H1 (cell line): ENCODE measurements around the gene HNRNPK. TPM values are rescaled to one million over a fixed set of nuclear protein-coding genes. Genes with fewer than 3 reads are reported as not detected.

ENCODE experiments used
- CTCF ChIA-PET: fragments of 300-600 bp; sonication (Branson Sonifier 250); formaldehyde crosslinking; loops from one replicate; lab custom pipeline; 2021; ENCODE audit not compliant: partially characterized antibody; lab: Charles Lee
- POLR2A ChIA-PET: fragments of 300-600 bp; sonication (Branson Sonifier 250); formaldehyde crosslinking; loops from one replicate; lab custom pipeline; 2021; ENCODE audit warnings: inconsistent platforms; ENCODE audit not compliant: partially characterized antibody; lab: Charles Lee
- DNase-seq, 2 experiments: peaks; one replicate each; pipeline versions ENCODE4 v3.0.0 to v3.0.0-alpha.2; 2010 to 2022; ENCODE audit warnings: low spot score in 2 of 2, low read depth in 1 of 2, mixed read lengths in 1 of 2
- FAIRE-seq: peaks from 2 replicates; lab custom pipeline; 2011; peaks lifted over from hg19 to GRCh38; lab: Jason Lieb, UNC
- H2AFZ ChIP-seq: 2 replicates; pipeline ENCODE4 v1.8.1; 2012; ENCODE audit warnings: low read length, inconsistent platforms
- H2AK5ac ChIP-seq: 2 replicates; pipeline ENCODE4 v1.6.1; 2013; ENCODE audit warnings: low read depth, low read length
- H2BK120ac ChIP-seq: replicated peaks from 2 replicates; pipeline ENCODE3; 2013; ENCODE audit warnings: low read depth, low read length, inconsistent platforms
- H2BK12ac ChIP-seq: 2 replicates; pipeline ENCODE4 v1.6.1; 2013; ENCODE audit warnings: low read depth, low read length
- H2BK15ac ChIP-seq: 2 replicates; pipeline ENCODE4 v1.6.1; 2013; ENCODE audit warnings: low read length
- H2BK20ac ChIP-seq: 2 replicates; pipeline ENCODE4 v1.6.1; 2013; ENCODE audit warnings: low read length
- H2BK5ac ChIP-seq: 2 replicates; pipeline ENCODE4 v1.6.1; 2013; ENCODE audit warnings: low read depth, low read length
- H3K14ac ChIP-seq: 2 replicates; pipeline ENCODE4 v1.6.1; 2013; ENCODE audit warnings: inconsistent platforms; ENCODE audit not compliant: insufficient read length
- H3K18ac ChIP-seq: 2 replicates; pipeline ENCODE4 v1.6.1; 2013; ENCODE audit warnings: low read length; ENCODE audit errors: extremely low read depth
- H3K23ac ChIP-seq: 2 replicates; pipeline ENCODE4 v1.6.1; 2013; ENCODE audit warnings: inconsistent platforms; ENCODE audit not compliant: insufficient read length
- H3K23me2 ChIP-seq: 2 replicates; pipeline ENCODE4 v1.6.1; 2013; ENCODE audit warnings: low read depth, low read length
- H3K27ac ChIP-seq: 2 replicates; pipeline ENCODE4 v1.6.1; 2011; ENCODE audit warnings: low read depth, low read length, inconsistent platforms
- H3K27me3 ChIP-seq, 4 experiments: replicated peaks in 1 of 4; 1 replicate in 1 of 4; 2 replicates in 3 of 4; pipeline versions ENCODE4 v1.6.1 to v1.8.1; 2011 to 2013; ENCODE audit warnings: low read length in 3 of 4, mild to moderate bottlenecking in 3 of 4, inconsistent platforms in 2 of 4, mixed read lengths in 2 of 4, moderate library complexity in 1 of 4; ENCODE audit not compliant: control insufficient read depth in 3 of 4, insufficient read depth in 3 of 4; ENCODE audit errors: extremely low read depth in 1 of 4
- H3K36me3 ChIP-seq, 4 experiments: 2 replicates each; pipeline versions ENCODE4 v1.6.1 to v1.8.1; 2011 to 2013; ENCODE audit warnings: mild to moderate bottlenecking in 4 of 4, low read length in 3 of 4, moderate library complexity in 2 of 4, control low read depth in 1 of 4, inconsistent platforms in 1 of 4; ENCODE audit not compliant: insufficient read depth in 4 of 4, control insufficient read depth in 2 of 4
- H3K4ac ChIP-seq: replicated peaks from 2 replicates; pipeline ENCODE3; 2013; ENCODE audit warnings: low read length, low read depth, mixed read lengths, inconsistent platforms; ENCODE audit not compliant: insufficient read length
- H3K4me1 ChIP-seq, 4 experiments: replicated peaks in 1 of 4; 1 replicate in 1 of 4; 2 replicates in 3 of 4; pipeline versions ENCODE4 v1.6.1 to v1.8.1; 2011 to 2013; ENCODE audit warnings: low read length in 3 of 4, inconsistent platforms in 2 of 4, mixed read lengths in 1 of 4; ENCODE audit not compliant: insufficient read depth in 4 of 4, control insufficient read depth in 3 of 4
- H3K4me2 ChIP-seq, 2 experiments: 2 replicates each; pipeline versions ENCODE4 v1.6.1 to v1.8.1; 2011 to 2013; ENCODE audit warnings: low read depth in 2 of 2, low read length in 2 of 2, control low read depth in 1 of 2, inconsistent platforms in 1 of 2, mild to moderate bottlenecking in 1 of 2; ENCODE audit not compliant: insufficient read depth in 1 of 2
- H3K4me3 ChIP-seq, 4 experiments: fragments of 200-600, 300-600 bp in 1 of 4; sonication (generic), shearing (Covaris generic), sonication (Bioruptor Twin) in 1 of 4; 2 replicates each; pipeline versions ENCODE4 v1.5.1 to v1.8.1; 2011 to 2016; ENCODE audit warnings: low read length in 4 of 4, low read depth in 3 of 4, control low read depth in 2 of 4, inconsistent platforms in 2 of 4, mild to moderate bottlenecking in 2 of 4, mixed read lengths in 1 of 4, moderate library complexity in 1 of 4; ENCODE audit not compliant: insufficient read depth in 2 of 4; ENCODE audit errors: extremely low read depth in 1 of 4
- H3K56ac ChIP-seq: replicated peaks from 2 replicates; pipeline ENCODE3; 2013; ENCODE audit warnings: low read depth, mild to moderate bottlenecking, mixed read lengths, low read length, inconsistent platforms; ENCODE audit not compliant: insufficient read length
- H3K79me1 ChIP-seq: 2 replicates; pipeline ENCODE4 v1.6.1; 2013; ENCODE audit warnings: low read depth, low read length, control low read depth
- H3K79me2 ChIP-seq, 2 experiments: 2 replicates each; pipeline versions ENCODE4 v1.6.1 to v1.8.1; 2012 to 2013; ENCODE audit warnings: low read length in 2 of 2, mild to moderate bottlenecking in 2 of 2, inconsistent platforms in 1 of 2; ENCODE audit not compliant: insufficient read depth in 2 of 2, control insufficient read depth in 1 of 2
- H3K9ac ChIP-seq, 4 experiments: replicated peaks in 1 of 4; 1 replicate in 1 of 4; 2 replicates in 3 of 4; pipeline versions ENCODE4 v1.6.1 to v1.8.1; 2011 to 2013; ENCODE audit warnings: low read depth in 3 of 4, low read length in 3 of 4, control low read depth in 2 of 4, mild to moderate bottlenecking in 2 of 4, moderate library complexity in 2 of 4, inconsistent platforms in 1 of 4; ENCODE audit errors: extremely low read depth in 1 of 4
- H3K9me3 ChIP-seq, 2 experiments: 2 replicates each; pipeline versions ENCODE4 v1.6.1 to v1.8.1; 2012 to 2013; ENCODE audit warnings: mild to moderate bottlenecking in 2 of 2, moderate library complexity in 2 of 2, control low read depth in 1 of 2, inconsistent platforms in 1 of 2, low read depth in 1 of 2, low read length in 1 of 2, mixed read lengths in 1 of 2; ENCODE audit not compliant: insufficient read depth in 2 of 2
- H4K20me1 ChIP-seq, 2 experiments: replicated peaks in 1 of 2; 2 replicates each; pipeline versions ENCODE3 to v1.8.1; 2011 to 2013; ENCODE audit warnings: inconsistent platforms in 2 of 2, low read length in 2 of 2, mild to moderate bottlenecking in 1 of 2; ENCODE audit not compliant: insufficient read depth in 2 of 2, control insufficient read depth in 1 of 2
- H4K5ac ChIP-seq: 2 replicates; pipeline ENCODE4 v1.6.1; 2013; ENCODE audit warnings: low read length, low read depth, mixed read lengths, inconsistent platforms; ENCODE audit not compliant: insufficient read length
- H4K8ac ChIP-seq: 2 replicates; pipeline ENCODE4 v1.8.0; 2013; ENCODE audit warnings: mild to moderate bottlenecking, moderate library complexity, low read length, inconsistent platforms; ENCODE audit not compliant: insufficient read depth; ENCODE audit errors: extremely low read depth
- H4K91ac ChIP-seq: replicated peaks from 2 replicates; pipeline ENCODE3; 2013; ENCODE audit warnings: low read length, mixed read lengths, inconsistent platforms; ENCODE audit not compliant: insufficient read length
- RXRA ChIP-seq: IDR thresholded peaks from 2 replicates; pipeline ENCODE4 v1.6.1; 2011; ENCODE audit warnings: low read depth, mild to moderate bottlenecking, low read length, moderate library complexity; ENCODE audit not compliant: insufficient read depth
- SRF ChIP-seq: IDR thresholded peaks from 2 replicates; pipeline ENCODE4 v1.6.1; 2011; ENCODE audit warnings: mild to moderate bottlenecking, low read depth, low read length, moderate library complexity
- TAF7 ChIP-seq: optimal IDR thresholded peaks from 2 replicates; pipeline ENCODE3; 2011; ENCODE audit warnings: low read depth, mild to moderate bottlenecking, inconsistent platforms, low read length, moderate library complexity, borderline replicate concordance
- TBP ChIP-seq: IDR thresholded peaks from 2 replicates; pipeline ENCODE4 v1.6.1; 2011; ENCODE audit warnings: low read depth, low read length, improper control_type of control experiment
- WGBS, 2 experiments: shearing (Covaris generic) in 1 of 2; methylation state at CpG; one replicate each; pipeline versions ENCODE4 v1.1.6 to v1.1.7; 2013 to 2015; ENCODE audit warnings: low lambda C conversion rate in 2 of 2, mixed read lengths in 2 of 2, inconsistent platforms in 1 of 2, low coverage in 1 of 2, missing lambda C conversion rate in 1 of 2; ENCODE audit not compliant: insufficient replicate concordance in 2 of 2, insufficient coverage in 1 of 2, insufficient read length in 1 of 2; ENCODE audit errors: extremely low coverage in 1 of 2, missing lambda C conversion rate in 1 of 2; 5-methylcytosine and 5-hydroxymethylcytosine counted together
- polyA plus RNA-seq, 7 experiments: library from polyadenylated mRNA; depleted of rRNA in 3 of 7; stranded (reverse) in 5 of 7; unstranded in 2 of 7; fragments of >200 nt in 5 of 7; fragments of 200-250 nt in 2 of 7; gene quantifications; 1 replicate in 5 of 7; 2 replicates in 1 of 7; 4 replicates in 1 of 7; pipeline versions ENCODE4 v1.2.1 to v1.2.3, GENCODE V29; 2011 to 2013; ENCODE audit warnings: missing spikeins in 2 of 7, mixed read lengths in 2 of 7
- total RNA-seq: library from RNA; stranded (reverse); fragmentation: NEBNext Ultra II Directional; extraction: Animal tissue kit (Norgen Biotek cat#: 25700); gene quantifications from 2 replicates; pipeline ENCODE4 v1.2.1, GENCODE V29; 2021

The HNRNPK gene
- total and polyA plus RNA-seq, 2 of the 8 experiments (the other 6 are each of a cell fraction or from before 2014, with no cell fraction given) = 414 to 887 TPM

DNA sequence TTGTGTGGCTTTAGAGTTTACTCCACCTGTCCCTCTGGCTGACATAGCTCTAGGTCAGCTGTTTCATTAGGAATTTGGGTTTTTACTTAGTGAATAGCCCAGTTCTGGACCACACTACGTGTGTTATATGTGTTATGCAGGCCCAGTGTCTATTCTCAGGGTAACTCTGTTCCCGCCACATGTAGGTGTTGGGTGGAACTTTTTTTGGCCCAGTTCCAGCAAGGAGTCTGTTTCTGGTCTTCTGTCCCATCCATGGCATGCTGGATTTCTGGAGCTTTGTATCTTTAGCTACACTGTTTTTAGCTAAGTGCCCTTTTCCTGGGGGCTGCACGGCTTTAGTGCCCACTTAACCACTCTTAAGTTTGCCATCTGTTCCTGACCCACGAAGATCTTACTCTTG lies 16.1 kb upstream of the HNRNPK start:
- no peak overlapping the region for H4K91ac ChIP-seq
- 88% methylated on average over 4 of the region's 4 CpGs; no CpG with 5 or more reads in 1 of the 2 experiments for WGBS, 2 experiments
- no peak overlapping the region for H3K14ac ChIP-seq
- H3K36me3 ChIP-seq = peaks cover 0 to 16% (median 1%) of the 10 kb centered on the region in 4 experiments; a peak in 5 of 8 replicates
- no peak overlapping the region for H3K56ac ChIP-seq
- H2BK20ac ChIP-seq = no peak overlapping the region
- no peaks in the 10 kb centered on the region for H3K27me3 ChIP-seq
- H3K79me1 ChIP-seq = peaks cover 8% of the 10 kb centered on the region; the same call in 1 of the 2 replicates
- no peak overlapping the region for H2BK12ac ChIP-seq
- no peak overlapping the region for H3K9ac ChIP-seq
- H3K4me3 ChIP-seq = no peak overlapping the region
- H3K18ac ChIP-seq = no peak overlapping the region
- H2BK5ac ChIP-seq = no peak overlapping the region
- H3K27ac ChIP-seq = no peak overlapping the region
- no peak overlapping the region for H4K5ac ChIP-seq
- H4K20me1 ChIP-seq = peaks cover 3 to 4% of the 10 kb centered on the region in 2 experiments
- H3K23me2 ChIP-seq = no peaks in the 10 kb centered on the region
- DNase-seq = no peak
- no peak overlapping the region for H3K4me2 ChIP-seq
- no peak overlapping the region for H3K4ac ChIP-seq
- no peak overlapping the region for H2AK5ac ChIP-seq
- H3K79me2 ChIP-seq = peaks cover 0 to 55% of the 10 kb centered on the region in 2 experiments; a peak in 2 of 4 replicates
- H3K4me1 ChIP-seq = no peaks in the 10 kb centered on the region
- H4K8ac ChIP-seq = no peak overlapping the region
- POLR2A ChIA-PET = interaction anchor here (0.6 to 4.1 kb wide), 3 partner anchors 9 to 16 kb away, joined by 3 to 18 read pairs (median 5); partner anchors contain the start of genes HNRNPK and RMI1
- no peak overlapping the region for H2BK120ac ChIP-seq
- no peak overlapping the region for H2BK15ac ChIP-seq
- H2AFZ ChIP-seq = no peak overlapping the region
- no peak overlapping the region for H3K23ac ChIP-seq
- CTCF ChIA-PET = interaction anchor here (0.9 to 1.6 kb wide), 2 partner anchors 176 to 328 kb away, joined by 3 read pairs; no protein-coding TSS in a partner anchor
- no peak for FAIRE-seq
- H3K9me3 ChIP-seq = no peaks in the 10 kb centered on the region
- no peak for TF ChIP-seq SRF
- TF ChIP-seq TBP = no peak
- TF ChIP-seq RXRA = no peak
- no peak for TF ChIP-seq TAF7
